GM19452 (cell line): ENCODE measurements around the gene YIPF2.
"Not testable (repeated sequence)": the region's sequence is repeated elsewhere in the genome, so short reads cannot be mapped to it uniquely, and the experiment has no call there.

ENCODE experiments used
- ATAC-seq: cut with Tn5 transposase; IDR thresholded peaks from one replicate; pipeline ENCODE4 v1.9.1; 2021; ENCODE audit not compliant: unreplicated experiment

Gene YIPF2

DNA sequence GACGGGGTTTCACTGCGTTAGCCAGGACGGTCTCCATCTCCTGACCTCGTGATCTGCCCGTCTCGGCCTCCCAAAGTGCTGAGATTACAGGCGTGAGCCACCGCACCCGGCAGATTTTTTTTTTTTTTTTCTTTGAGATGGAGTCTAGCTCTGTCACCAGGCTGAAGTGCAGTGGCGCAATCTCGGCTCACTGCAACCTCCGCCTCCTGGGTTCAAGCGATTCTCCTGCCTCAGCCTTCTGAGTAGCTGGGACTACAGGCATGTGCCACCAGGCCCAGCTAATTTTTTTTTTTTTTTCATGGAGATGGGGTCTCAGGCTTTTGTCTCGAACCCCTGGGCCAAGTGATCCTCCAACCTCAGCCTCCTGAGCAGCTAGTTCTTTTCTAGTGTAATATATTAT, 13.2 kb upstream of the YIPF2 start:
- not testable (repeated sequence) for ATAC-seq

DNA sequence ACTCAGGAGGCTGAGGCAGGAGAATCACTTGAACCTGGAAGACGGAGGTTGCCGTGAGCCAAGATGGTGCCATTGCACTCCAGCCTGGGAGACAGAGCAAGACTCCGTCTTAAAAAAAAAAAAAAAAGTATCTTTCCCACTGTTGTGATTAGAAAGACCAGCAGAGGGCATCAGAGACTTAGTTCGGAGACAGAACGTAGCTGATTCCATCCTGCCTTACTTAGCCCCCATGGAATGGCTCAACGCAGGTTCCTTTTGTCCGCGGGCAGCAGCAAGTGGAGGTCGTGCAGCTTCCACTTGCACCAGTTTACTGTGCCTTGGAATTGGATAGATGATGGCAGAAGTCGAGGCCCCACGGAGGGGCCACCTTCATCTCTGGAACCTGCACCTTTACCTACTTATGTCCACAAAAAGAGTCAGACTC, 8.2 kb upstream of the YIPF2 start:
- no peak for ATAC-seq

DNA sequence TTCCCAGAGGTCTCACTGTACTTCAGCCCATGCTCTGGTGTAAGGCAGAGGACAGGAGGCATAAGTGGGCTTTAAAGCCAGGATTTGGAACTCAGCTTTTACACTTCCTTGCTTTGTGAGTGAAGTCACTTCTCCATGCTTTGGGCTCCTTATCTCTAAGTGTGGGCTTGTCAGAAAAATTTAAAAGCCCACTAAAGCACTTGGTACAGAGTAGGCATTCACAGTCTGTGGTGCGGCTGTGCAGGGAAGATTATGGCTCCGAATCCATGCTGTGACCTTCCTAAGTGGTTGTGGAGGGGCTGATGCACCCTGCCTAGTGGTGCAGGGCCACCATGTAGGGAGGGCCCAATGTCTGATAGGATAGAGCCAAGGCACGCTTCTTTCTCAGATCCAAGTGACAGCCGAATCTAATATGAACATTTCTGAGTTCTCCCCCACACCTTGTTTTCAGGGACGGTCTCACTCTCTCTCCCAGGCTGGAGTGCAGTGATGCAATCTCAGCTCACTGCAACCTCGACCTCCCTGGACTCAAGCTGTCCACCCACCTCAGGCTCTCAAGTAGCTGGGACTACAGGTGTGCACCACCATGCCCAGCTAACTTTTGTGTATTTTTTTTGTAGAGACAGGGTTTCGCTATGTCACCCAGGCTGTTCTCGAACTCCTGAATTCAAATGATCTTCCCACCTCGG, 7.1 kb upstream of the YIPF2 start:
- no peak for ATAC-seq

DNA sequence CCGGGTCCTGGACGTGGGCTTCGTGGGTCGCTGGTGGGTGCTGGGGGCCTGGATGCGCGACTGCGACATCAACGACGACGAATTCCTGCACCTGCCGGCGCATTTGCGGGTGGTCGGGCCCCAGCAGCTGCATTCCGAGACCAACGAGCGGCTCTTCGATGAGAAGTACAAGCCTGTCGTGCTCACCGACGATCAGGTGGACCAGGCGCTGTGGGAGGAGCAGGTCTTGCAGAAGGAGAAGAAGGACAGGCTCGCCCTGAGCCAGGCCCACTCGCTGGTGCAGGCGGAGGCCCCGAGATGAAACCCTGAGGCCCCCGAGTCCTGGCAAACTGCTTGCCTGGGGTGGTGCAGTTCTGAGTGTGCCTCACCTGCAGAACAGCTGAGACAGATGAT, 959 bp upstream of the YIPF2 start:
- ATAC-seq, result no peak

DNA sequence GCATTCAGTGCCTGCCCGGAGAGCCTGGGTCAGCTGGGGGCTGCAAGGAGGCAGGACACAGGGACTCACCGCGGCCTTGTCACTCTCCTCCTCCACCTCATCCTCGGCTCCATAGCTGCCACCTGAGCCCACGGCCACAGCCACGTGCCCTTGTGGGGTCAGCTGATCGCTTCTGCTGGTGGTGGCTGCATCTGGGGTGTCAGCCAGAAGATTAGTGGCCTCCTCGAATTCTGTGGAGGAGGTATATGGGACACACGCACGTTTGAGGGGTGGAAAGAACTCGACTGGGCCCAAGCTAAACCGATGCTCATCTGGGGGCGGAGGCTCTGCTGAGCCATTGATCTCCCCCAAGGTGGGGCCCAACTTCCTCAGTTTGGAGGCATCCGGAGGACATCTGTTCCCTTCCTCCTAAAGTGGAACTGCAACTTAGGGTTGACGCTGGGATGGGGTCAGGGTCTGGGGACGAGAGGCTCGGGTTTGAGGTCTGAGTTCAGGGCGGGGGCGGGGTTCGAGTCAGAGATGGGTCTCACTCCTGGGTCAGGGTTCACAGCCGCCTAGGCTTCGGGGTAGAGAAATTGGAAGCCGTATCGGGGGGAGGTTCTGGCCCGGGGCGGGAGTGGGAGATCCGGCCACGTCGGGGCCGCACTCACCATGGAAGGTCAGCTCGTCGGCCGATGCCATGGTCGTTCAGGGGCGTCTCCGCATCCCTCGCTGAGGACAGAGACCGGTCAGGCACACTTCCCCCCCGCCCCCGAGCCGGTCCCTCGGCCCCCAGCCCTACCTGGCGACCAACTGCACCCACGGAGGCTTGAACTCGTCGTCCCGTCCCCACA, 493 bp downstream of the YIPF2 start:
- ATAC-seq, result peak; percentile 13

DNA sequence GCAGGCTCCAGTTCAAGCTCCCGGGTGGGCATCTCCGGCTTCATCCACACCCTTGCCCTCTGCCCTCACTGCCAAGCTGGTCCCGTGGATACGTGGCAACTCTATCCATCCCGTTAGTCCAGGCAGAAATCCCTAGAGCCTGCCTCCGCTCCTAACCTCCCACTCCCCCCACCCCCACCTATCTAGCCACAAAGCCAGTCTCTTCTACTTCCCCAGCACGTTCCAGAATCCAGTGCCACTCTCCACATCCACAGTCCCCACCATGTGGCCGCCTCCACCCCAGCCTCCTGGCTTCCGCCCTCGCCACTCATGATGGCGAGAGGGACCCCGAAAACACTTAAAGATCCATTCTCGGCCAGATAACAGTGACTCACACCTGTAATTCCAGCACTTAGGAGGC, 3.8 kb downstream of the YIPF2 start:
- no peak for ATAC-seq

DNA sequence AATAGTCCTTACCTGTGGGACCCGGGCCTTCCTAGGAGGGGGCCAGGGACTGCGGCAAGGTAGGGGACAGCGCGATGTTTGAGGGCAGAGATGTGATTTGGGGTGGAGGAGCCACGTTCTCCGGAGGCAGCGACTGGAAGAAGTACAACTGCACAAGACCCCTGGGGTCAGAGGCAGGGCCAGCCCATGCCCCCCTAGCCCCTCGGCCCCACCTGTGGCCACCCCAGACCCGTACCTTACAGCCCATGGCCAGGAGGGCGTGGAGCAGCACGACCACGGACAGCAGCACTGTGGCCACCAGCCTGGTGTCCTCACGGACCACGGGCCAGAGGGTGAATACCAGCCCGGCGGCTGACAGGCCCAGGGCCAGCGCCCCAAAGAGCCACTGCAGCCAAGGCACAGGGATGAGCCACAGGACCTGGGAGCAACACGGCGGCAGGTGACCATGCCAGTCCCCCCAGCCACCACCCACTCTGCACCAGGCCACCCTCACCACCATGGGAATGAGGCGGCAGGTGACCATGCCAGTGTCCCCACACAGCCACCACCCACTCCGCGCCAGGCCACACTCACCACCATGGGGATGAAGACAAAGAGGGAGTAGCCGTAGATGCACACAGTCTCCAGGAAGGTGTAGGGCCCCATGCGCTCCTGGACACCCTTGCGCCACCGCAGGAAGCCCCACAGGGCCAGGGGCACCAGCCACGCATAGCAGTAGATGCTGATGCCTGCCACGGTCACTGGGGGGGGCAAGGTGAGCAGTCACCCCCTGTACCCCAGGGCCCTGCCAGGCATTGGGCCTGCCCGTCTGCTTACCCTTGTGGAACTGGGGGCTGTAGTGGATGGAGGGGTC, 5.0 kb downstream of the YIPF2 start:
- ATAC-seq, result no peak

DNA sequence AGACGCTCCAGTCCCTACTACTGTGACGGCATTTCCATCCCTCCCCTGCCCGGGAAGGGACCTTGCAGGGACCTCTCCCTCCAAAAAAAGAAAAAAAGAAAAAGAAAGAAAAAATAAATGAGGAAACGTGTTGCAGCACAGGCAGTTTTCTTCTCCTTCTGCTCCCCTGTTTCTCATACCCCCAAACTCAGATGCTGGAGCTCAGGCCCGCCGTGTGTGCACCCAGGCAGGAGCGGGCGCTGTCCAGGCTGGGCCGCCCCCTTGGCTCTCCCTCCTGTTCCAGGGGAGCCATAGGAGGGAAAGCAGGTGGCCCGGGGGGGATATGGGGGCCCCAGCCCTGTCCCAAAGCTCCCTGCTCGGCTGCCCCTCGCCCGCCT, 5.8 kb downstream of the YIPF2 start:
- no peak for ATAC-seq

DNA sequence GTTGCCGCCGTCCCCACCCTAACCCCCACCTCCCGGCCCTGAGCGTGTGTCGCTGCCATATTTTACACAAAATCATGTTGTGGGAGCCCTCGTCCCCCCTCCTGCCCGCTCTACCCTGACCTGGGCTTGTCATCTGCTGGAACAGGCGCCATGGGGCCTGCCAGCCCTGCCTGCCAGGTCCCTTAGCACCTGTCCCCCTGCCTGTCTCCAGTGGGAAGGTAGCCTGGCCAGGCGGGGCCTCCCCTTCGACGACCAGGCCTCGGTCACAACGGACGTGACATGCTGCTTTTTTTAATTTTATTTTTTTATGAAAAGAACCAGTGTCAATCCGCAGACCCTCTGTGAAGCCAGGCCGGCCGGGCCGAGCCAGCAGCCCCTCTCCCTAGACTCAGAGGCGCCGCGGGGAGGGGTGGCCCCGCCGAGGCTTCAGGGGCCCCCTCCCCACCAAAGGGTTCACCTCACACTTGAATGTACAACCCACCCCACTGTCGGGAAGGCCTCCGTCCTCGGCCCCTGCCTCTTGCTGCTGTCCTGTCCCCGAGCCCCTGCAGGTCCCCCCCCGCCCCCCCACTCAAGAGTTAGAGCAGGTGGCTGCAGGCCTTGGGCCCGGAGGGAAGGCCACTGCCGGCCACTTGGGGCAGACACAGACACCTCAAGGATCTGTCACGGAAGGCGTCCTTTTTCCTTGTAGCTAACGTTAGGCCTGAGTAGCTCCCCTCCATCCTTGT, 6.4 kb downstream of the YIPF2 start:
- no peak for ATAC-seq

DNA sequence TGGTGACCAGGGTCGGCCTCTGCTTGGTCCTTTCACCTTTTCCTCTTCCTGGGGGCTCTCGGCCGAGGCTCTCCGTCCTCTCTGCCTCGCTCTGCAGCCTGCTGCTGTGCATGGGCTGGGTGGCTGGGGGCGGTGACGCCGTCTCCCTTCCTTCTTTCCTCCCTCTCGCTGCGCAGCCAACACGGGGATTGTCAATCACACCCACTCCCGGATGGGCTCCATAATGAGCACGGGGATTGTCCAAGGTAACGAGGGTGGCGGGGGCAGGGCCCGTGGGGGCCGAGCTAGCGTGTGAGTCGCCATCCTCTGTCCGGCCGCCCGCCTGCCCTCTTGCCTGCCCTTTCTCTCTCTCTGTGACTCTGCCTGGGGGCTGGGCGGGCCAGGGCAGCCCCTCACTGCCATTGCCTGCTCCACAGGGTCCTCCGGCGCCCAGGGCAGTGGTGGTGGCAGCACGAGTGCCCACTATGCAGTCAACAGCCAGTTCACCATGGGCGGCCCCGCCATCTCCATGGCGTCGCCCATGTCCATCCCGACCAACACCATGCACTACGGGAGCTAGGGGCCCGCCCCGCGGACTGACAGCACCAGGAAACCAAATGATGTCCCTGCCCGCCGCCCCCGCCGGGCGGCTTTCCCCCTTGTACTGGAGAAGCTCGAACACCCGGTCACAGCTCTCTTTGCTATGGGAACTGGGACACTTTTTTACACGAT, 7.1 kb downstream of the YIPF2 start:
- no peak for ATAC-seq

DNA sequence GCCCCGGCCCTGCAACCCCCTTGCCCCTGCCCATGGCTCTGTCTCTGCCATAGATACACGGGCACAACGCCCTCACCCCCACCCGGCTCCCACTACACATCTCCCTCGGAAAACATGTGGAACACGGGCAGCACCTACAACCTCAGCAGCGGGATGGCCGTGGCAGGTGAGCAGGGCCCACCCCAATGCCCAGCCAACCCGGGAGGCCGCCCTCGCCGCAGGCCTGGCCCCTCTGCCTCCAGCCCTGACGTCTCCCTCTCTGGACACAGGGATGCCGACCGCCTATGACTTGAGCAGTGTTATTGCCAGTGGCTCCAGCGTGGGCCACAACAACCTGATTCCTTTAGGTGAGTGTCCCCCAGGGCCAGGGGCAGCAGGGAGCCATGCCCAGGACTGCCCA, 7.7 kb downstream of the YIPF2 start:
- no peak for ATAC-seq

DNA sequence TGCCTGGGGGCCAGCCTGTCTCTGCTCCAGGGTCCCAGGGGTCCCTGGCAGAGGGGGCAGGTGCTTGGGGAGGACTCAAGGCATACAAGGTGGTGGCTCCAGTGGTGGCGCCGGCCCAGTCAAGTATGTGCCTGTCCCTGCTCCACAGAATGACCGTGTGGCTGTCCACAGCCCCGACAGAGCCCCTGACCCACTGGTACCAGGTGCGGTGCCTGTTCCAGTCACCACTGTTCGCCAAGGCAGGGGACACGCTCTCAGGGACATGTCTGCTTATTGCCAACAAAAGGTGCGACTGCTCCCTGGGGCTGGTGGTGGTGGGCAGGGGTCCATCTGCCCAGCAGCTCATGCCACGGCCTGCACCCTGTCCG, 8.2 kb downstream of the YIPF2 start:
- ATAC-seq, result no peak

DNA sequence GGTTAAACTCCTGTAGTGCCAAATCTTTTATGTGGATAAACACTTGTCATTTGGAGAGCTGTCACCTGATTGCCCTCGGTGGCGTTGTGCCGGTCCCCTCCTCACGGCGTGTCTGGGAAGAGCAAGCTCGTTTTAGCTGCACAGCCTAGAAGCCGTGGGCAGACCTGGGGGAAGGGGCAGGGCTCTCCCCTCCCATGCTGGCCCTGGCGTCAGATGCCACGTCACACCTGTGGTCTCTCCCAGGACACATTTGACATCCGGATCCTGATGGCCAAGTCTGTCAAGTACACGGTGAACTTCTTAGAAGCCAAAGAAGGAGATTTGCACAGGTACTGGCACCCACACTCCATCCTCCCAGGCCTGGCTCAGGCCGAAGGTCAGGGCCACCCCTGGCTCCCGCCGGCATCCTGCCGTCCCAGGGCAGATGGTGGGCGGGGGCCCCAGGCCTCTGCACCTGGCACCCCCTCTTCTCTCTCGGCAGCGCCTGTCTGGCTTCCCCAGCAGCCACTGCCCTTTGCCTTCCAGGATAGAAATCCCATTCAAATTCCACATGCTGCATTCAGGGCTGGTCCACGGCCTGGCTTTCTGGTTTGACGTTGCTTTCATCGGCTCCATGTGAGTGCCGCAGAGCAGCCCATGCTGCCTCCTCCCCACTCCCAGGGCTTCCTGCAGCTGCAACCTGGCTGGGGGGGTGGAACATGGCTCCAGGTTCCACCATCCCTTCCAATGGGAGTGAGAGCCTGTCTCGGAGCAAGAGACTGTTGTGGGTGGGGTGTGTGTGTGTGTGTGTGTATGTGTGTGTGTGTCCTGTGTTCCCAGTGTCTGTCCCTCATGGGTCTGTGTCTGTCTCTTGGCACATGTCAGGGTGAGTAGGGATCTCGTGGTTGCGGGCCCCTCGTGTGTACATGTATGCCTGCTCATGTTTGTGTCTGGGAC, 8.8 kb downstream of the YIPF2 start:
- ATAC-seq, result no peak

DNA sequence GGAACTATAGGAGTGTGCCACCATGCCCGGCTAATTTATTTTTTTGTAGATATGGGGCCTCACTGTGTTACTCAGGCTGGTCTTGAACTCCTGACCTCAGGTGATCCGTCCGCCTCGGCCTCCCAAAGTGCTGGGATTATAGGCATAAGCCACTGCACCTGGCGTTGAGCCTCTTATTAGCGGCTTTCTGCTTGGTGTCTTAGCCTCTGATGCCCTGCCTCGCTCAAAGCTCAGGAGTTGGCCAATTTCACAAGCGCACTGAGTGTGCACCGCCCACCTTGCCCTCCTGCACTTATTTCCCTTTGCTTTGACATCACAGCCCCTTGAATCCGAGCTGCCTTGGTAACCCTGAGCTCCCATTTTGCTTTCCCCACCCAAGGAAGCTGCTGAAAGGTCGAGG, 10.1 kb downstream of the YIPF2 start:
- ATAC-seq, result no peak

DNA sequence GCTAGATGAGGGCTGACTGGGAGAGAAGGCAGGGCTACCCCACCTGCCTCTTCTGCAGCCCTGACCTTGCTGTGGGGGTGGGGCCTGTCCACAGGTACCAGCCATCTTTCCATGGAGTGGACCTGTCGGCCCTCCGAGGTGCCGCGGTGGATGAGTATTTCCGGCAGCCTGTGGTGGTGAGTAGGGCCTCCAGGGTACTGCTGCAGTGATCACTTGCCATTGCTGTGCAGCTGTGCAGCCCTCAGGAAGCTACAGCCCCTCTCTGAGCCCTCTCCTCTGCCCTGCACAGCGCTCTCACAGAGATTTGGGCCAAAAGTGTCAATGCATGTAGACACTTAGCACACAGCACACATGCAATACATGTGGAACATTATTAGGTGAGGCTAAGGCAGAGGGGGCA, 11.8 kb downstream of the YIPF2 start:
- no peak for ATAC-seq

DNA sequence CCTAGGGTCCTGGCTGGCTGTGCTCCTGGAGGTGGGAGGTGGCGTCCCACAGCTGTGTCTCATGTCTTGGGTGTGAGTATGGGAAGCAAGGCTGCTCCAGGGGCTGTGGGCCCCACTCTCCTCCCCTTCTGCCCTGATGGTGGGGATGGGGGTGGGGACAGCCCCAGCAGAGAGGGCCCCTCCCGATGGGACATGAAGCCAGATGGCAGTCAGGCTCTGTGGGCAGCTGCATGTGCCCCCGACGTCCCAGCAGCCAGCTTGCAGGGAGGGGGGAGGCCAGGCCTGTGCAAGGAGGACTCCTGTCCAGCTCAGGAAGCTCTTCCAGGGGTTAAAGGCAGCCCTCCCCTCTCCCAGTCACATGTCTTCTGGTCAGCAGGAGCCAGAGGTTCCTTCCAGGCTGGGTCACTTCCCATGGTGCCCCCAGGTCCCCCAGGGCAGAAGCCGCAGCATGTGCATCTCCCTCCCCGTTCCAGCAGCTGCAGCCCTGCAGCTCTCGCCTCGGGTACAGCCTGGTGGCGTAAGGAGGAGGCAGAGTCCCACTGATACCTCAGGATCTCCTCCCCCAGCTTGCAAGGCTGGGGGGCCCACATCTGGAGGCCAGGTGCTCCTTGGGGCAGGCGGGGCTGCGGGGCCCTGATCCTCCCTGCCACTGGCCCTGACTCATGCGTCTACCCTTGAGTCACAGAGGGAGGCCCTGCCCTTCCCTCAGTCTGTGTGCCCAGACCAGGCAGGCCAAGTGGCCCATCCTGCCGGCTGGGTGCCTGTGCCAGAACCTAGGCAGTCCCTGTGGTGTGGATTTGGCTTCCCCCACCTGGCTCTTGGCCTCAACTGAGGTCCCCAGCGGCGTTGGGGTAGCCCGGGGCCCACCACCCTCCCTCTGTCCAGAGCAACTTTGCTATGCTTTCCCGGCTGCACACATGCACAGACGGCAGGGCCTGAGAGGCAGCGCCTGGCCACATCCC, 13.0 kb downstream of the YIPF2 start:
- no peak for ATAC-seq

DNA sequence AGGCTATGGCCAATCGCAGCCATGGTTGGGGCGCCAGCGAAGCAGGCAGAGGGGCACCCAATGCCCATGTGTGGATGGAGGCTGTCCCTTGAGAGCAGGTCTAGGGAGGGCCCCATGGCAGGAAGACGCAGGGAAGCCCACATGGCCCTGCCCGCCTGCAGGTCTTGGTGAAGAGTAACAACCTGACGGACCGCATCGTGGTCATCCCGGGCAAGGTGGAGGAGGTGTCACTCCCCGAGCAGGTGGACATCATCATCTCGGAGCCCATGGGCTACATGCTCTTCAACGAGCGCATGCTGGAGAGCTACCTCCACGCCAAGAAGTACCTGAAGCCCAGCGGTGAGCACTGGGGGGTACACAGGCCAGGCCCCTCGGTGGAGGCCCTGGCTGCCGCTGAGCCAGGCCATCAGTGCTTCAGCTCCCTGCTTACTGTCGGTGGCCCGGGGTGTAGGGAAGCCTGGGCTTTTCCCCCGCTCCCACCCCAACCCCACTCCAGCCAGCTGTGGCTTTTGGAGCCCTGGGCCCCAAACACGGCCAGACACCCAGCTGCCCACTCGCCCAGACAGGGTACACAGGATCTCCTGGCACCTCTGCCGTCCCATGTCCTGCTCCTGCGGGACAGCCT, 14.6 kb downstream of the YIPF2 start:
- no peak for ATAC-seq

DNA sequence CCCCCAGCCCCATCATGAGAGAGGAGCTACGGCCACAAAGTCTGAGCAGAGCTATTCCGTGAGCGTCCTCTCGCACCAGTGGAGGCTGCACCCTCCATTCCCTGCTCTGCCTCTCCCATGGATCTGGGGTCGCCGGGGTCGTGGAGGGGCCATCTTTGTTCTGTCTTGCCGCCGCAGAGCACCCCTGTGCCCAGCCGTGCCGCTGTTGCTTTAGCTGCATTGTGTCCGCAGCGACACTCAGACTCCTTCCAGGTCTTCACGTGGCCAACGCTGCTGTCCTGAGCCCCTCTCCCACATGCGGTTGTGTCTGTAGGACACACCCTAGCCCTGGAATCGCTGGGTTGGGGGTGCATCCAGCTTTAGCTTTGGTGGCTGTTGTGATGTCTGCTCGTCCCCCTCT, 15.8 kb downstream of the YIPF2 start:
- ATAC-seq, result no peak
